NCI-H146 treated with DMSO at 0.1 percent for 48 hours (cell line): ENCODE data around the gene MAST4.
"Not testable (repeated sequence)": the region's sequence is repeated elsewhere in the genome, so short reads cannot be mapped to it uniquely, and the experiment has no call there.

Experiments
- DNase-seq: peaks from one replicate; lab custom pipeline; 2025; ENCODE audit not compliant: unreplicated experiment; lab: John Stamatoyannopoulos, UW

The MAST4 gene

DNA sequence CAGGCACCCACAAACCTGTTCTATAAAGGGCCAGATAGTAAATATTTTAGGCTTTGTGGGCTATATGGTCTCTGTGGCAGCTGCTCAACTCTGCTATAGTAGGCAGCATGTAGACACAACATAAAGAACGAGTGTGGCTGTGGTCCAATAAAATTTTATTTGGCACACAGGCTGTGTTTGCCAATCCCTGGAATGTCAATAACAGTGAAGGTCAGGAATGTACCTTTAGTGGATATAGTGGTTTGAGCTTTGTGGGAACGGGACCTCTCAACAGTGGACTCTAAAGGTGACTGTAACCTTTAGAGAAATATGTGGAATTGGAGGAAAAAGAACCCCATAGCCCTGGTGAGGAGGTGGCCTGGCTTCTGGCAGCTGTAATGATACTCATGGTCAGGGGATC is 145.2 kb downstream of the MAST4 start:
- DNase-seq: no peak

DNA sequence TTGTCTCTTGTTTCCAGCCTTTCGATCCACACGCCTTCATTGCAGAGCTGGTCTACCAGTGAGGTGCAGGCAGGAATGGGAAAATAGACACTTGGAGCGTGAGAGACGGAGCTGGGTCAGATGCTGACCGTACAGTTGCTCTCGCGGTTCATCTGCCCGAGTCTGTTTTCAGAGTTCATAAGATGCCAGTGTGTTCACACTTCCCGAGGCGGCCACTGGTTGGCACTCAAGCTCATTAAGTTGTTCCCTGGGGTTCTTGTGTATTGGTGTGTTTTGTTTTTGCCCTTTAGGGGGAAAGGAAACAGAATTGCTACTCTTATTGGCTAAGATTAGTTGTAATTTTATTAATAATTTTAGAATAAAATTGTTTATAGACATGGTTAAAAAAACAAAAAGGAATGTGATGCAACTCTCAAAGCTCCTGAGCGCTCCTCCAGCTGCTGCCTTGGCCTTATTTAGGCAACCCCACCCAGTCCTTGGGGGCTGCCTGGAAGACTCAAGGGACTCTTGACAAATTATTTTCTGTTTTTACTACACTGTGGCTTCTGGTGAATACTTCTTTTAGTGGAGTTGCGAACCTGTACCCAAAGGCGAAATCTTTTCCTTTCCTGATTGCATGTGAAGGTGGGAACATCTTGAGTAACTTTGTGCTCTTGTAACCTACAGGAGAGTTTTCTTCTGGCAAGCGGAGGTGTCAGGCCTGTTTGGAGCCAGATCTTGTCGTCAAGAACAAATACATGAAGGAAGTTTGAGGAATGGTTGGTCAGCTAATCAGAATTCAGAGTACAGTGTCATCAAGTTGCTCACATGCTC is 146.1 kb downstream of the MAST4 start:
- DNase-seq: no peak

DNA sequence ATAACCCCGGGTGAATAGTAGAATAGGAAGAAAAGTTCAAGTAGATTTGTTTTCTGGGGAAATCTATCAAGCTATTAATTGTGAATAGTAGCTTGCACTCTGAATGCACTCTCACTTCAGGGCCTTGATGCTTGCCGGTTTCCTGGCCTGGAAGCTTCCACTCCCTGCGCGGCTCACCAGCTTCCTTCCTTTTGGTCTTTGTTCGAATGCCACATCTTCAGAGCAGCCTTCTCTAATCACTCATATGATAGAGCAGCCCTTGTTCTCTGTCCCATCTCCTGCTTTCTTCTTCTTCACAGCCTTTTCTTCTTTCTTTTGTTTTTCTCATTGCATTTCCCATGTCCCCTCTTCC is 146.7 kb downstream of the MAST4 start:
- DNase-seq: no peak

DNA sequence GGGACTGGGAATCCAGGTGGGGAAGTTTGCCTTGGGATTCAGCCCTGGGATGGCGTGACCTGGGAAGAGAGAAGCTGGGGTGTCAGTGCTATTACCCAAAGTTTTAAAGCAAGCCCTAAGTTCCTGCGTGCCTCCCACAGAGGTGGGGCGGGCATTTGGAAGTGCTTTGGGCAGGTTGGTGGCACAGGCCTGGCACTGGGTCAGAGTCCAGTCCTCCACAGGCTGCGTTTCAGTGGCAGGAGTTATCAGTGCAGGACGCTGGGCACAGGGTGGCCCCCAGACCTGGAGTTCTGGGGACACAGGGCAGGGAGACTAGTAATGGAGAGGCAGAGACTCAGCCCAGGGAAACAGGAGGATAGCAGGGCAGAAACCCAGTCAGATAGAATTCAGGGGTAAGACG is 147.2 kb downstream of the MAST4 start:
- no peak for DNase-seq

DNA sequence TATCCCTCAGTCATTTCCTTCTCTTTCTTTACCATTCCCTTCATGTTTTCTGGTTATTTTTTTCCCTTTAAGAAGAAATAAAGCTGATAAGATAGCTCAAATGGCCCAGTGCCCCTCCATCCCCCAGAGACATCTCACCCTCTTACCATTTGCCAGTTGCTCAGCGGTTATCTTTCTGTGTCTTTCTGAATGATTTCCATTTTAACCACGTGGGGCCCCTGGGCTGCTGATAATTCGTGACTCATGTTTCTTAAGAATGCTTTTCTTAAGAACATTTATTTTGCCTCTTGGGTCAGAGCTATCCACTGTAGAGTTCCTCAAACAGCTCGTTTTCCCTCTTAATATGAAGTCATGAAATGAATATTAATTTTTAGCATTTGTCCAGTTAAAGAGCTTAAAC is 147.8 kb downstream of the MAST4 start:
- no peak for DNase-seq

DNA sequence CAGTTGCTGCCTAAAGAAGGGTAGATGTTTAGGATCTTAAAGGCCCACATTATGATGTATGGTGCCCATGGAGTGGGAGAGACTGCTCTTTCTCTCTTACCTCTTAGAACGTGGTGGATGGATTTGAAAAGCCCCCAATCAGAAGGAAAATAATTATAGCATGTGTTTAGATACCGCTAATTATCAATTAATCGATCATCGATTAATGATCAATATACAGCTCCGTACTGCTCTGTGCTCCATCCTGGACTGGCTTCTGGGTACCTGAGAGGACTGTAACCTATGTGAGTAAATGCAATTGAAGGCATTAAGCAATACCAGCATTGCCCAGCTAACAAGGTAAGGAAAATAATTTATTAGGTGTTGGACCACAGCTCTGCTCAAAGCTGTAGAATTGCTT is 149.1 kb downstream of the MAST4 start:
- DNase-seq: no peak

DNA sequence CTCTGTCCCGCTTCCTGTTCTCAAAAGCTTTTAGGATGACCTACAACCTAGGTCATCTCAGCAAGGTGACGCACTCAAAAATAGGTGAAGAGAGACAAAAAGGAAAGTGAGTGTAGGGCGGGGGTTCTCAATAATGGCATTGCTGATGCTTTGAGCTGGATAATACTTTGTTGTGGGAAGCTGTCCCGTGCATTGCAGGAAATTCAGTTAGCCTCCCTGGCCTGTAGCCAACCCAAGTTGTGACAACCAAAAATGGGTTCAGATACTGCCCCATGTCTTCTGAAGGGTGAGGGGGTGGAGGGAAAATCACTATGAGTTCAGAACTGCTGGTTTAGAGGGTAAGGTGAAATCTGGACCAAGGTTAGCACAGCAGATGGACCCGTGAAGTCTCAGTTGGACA is 151.4 kb downstream of the MAST4 start:
- DNase-seq: no peak

DNA sequence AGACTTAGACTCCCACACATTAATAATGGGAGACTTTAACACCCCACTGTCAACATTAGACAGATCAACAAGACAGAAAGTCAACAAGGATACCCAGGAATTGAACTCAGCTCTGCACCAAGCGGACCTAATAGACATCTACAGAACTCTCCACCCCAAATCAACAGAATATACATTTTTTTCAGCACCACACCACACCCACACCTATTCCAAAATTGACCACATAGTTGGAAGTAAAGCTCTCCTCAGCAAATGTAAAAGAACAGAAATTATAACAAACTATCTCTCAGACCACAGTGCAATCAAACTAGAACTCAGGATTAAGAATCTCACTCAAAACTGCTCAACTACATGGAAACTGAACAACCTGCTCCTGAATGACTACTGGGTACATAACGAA is 156.5 kb downstream of the MAST4 start:
- not testable (repeated sequence) for DNase-seq

DNA sequence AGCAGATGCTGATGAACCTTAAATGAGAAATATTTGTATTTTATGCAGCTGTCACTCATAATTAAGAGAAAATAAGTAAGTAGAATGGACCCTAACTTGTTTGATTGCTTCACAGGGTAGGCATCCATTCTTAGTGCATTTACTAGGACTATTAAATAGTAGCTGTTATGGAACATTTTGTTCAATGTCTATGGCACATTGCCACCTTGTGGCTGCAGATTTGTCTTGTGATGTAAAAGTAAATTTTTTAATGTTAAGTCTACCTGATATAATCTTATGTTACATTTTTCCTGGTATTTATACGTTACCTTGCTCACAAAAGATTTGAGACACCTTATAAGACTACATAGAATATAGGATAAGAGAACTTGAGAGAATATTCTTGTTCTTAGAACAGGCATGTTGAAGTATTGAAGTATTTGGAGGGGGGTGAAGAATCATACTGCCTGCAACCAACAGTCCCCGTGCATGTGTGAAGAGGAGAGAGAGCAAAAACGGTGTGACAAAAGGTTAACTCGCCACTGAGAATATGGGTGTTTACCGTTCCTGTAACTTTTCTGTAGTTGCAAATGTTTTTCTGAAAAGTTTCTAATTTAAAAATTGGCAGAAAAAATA is 161.1 kb downstream of the MAST4 start:
- DNase-seq: peak; percentile 27

DNA sequence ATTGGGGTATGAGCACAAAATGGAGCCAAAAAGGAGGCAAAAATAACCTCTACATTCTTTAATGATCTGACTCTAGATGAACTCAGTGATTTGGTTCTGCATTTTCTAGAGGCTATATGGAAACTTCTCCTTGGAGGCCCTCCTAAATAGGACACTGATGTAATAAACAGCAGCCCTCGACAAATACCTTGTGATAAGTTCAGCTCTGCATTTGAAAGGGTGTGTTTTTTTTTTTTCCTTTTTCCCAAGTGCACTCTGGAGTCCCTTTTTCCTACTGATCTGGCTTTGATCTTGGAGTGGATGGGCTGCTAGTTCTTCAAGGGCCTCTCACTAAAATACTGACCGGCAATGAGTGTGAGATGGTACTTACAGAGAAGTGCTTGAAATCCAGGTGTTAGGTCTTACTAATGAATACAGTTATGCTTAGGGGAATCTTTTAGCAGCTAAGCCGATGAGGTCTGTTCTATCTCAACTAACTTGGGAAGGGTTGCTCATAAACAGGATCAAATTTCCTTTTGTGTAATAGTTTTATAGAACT is 161.7 kb downstream of the MAST4 start:
- DNase-seq: no peak

DNA sequence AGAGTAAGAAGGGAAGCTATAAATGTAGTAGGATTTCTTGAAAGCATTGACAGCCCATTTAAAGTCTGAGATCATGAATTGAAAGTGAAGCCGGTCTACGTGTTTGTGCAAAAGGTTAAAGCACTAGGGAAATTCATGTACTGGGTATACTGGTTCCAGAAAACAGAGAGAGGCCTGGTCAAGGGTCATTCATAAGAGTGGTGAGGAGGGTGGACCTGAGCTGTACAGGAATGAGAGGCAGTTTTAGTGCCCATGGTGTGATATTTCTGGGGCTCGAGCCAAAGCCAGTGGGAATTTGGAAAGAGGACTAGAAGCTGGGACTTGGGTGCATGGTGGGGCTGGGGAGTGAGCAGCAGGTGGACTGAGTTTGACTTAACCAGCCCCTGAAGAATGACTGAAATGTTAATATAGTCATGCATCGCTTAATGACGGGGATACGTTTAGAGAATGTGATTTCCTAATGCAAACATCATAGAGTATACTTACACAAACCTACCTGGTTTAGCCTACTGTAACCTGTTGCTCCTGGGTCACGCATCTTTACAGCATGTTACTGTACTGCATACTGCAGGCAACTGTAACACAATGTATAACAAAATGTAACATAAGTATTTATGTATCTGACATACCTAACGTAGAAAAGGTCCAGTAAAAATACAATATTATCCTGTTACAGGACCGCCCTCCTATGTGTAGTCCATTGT is 173.0 kb downstream of the MAST4 start:
- no peak for DNase-seq

DNA sequence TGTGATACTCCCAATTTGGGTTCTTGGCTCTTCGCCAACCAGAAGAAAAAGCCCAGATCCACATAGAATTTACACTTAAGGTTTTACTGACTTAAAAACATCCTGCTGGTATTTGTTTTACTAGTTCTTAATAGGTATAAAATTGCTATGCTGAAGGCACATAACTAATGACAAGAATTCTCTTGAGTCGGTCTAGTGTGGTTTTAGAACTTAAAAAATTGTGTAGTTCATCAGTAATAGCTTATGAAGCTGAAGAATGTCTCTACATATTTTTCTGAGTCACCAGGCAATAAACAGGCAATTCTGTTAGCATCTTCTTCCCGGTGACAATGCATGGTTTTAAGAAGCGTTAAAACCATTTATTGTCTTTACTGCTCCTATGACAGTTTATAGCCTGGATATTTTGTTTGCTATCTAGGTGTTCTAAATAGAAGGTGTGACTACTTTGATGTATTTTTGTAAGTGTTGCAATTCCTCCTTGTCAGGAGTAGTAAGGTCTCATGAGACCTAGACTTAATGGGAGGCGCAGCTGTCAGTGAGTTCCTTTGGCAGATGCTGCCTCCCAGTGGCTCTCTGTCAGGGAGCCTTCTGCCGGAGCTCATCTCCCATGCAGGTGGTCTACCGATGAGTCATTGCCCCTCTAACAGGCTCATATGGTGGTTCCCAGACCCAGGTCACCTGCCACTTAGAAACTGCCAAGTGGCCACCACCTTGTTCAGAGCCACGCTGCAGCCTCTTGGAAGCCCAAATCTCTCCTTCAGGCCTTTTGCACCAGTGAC is 173.8 kb downstream of the MAST4 start:
- peak; percentile 7 for DNase-seq

DNA sequence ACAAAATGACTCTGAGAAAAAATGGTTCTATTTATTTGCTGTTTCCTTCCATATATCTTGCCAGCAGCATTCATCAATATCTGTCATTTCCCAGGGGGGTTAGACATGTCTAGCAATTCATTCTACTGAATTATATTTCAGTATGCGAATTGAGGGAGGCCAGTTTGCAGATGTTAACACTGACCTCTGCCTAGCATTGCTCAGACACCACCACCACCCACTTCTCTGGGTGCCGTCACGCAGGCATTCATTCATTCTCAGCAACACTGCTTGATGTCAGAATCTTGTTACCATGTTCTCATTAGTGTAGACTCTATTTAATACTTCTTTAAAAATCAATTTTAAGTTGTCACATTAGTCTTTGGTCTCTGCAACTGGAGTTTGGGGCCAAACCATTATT is 181.7 kb downstream of the MAST4 start:
- DNase-seq: no peak

DNA sequence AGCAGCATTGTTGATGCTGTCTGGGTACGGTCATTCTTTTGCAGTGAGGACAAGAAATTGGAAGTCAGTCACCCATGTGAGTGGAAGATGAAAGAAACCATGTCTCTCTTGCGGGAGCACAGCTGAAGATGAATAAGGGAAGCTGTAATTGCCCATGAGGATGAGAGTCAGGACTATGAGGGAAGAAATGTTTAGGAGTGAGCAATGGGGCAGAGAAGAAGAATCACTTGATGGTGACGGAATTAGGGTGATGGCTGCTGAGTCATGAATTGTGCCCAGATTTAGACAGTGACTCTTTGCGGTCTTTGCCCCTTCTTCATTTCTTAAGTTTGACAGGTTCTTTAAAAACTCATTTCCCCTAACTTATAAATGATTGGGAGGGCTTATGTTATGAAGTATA is 183.3 kb downstream of the MAST4 start:
- no peak for DNase-seq

DNA sequence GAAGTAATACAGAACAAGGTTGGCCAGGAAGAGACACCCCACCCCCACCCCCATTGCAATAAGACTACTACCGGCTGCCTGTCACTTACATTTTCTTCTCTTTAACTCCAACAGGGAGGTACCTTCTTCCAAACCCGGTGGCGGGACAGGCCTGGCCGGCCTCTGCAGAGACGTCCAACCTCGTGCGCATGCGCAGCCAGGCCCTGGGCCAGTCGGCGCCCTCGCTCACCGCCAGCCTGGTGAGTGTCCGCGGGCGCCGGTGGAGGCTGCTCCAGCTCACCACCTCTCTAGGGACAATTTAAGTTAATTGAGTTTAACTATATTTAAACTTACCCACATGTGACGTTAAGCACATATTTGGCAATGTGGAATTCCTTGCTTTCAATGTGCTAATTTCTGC is 192.4 kb downstream of the MAST4 start:
- no peak for DNase-seq

DNA sequence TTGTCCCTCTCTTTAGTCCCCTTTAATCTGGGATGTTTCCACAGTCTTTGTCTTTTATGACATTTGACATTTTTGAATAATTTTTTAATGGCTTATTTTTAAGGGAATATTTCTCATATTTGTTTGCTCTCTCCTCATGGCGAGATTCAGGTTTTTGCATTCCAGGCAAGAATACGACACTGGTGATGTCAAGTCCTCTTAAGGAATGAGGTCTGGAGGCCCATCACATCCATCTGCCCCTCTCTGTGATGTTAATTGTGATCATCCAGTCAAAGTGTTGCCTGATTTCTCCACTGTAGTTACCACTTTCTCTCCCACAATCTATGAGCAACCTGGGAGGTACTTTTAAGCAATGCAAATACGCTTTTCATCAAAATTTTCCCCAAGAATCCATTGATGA is 193.2 kb downstream of the MAST4 start:
- DNase-seq: no peak

DNA sequence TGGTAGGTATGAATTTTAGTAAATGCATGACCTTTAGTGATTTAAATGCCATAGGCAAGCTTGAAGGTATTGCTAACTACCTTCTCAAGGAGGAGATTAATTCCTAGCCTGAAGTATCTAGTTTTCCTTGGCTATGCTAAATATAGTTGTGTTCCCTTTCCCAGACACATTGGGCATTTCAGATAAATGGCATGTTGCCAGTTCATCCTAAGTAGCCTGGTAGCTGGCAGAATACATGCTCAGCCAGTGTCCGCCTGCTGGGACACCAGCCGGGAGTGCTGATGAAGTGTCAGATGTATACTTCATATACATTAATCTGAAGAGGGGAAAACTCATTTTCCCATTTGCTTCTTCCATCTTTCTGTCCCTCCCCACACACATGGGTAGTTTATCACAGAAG is 196.9 kb downstream of the MAST4 start:
- no peak for DNase-seq

DNA sequence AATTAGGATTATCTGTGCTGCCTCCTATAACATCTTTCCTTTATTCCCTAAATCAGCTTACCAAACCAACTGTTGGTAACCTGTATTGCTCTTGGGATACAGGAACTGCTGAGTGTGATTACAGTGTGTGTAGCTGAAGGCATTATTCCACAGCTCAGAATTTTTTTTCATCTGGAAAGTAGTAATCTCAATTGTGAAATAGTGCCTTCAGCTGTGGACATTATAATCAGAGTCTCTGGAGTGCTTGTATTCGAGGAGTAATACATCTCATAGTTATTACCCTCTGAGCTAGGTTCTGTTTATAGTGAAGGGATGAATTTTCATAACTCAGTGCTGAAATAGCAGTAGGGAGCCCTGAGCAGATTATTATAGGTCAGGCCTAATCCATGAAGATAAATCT is 199.5 kb downstream of the MAST4 start:
- DNase-seq: no peak

DNA sequence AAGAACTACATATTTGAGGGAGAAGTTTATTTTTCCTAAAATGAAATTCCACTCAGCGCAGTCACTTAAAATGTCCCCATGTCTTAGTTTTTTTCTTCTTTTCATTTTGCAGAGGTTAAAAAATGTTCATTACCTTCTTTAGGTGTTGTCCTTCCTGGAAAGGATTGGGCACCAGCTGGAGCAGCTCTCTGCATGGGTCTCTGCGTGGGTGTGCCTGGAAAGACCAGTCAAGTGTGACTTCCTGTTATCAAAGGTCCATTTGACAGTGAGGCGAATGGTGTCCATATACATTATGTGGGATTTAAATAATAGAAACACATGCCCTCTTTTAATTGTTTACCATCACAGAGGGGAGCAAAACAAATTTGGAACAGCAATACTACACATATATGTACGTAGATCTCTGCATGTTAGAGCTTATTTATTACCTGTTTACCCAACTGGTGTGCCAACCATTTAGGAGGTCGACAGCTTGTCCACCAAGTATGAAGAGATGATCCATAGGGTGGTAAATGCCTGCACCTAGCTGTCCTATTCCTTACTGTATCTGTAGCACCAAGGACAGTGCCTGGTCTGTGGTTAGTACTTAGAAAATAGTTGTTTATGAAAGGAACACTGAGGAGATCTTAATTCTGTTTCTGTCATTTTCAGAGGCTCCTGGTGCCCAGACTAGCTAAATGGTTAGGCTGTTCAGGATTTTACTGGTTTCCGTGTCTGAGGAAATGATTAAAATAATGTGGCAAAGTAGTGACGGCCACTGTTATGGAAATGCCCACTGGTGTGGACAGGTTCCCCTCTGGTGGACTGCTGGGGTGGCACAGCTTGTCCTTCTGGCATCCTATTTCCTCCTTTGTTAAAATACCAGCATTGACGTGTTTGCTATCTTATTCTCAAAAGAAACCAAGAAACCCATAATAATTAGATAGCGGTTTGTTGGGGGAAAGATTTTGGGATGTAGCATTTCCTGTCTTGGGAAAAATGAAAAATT is 200.4 kb downstream of the MAST4 start:
- DNase-seq: peak; percentile 70

DNA sequence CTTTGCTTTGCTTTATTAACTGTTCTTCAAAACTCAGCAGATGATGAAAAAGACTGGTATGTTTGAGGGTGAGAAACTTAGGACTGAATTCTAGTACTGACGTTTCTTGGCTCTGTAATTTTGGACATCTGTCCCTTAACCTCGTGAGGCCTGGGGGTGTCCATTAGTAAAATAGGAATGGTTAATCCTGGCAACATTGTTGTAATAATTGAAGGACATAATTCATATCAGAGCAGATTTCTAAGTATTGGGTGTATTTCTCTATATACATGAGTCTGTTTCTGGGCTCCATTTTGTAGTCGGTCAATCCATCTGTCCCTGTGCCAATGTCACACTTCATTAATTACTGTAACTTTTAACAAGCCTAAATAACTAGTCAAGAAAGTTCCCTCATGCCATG is 206.7 kb downstream of the MAST4 start:
- DNase-seq: no peak
